NCI-H2196 treated with DMSO at 0.1 percent for 48 hours (cell line): ENCODE measurements around the gene NKIRAS1.

Experiments
- DNase-seq: peaks from one replicate; lab custom pipeline; 2025; ENCODE audit not compliant: unreplicated experiment; lab: John Stamatoyannopoulos, UW

NKIRAS1 gene

DNA sequence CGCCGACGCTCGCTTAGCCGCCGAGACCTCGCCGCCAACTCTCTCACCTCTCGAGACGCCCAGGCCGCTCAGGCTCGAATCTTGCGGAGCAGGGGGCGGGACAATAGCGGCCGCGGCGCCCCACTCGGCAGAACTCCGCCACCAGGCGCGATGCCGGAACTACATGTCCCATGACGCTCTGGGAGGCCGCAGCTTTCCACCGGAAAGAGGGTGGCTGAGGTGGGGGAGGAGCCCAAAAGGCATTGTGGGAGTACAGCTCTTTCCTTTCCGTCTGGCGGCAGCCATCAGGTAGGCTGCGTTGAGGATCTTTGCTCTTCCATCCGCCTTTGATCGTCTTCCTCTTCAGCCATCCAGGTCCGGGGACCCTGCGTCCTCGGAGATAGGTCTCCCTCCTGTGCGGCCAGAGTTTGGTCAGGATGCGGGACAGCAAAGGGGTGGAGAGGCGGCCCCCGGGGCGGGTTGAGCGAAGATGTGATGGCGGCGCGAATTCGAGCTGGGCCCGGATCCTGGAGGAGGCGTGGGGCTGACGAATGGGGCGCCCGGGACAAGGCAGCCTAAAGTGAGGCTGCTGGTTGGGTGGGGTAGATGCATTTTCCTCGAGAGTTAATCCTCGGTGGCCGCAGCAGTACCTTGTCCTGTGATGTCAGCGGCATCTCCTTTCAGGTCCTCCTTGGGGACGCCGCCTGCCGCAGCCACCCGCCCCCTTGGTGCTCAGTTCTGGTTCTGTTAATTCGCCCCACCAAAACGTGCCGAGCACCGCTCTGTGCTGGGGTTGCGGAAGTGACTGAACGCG is at the start of gene NKIRAS1, which contains the start of gene RPL15:
TSS of gene NKIRAS1 (minus strand) at position 105 of the 793 bp plus-strand sequence. CDS start 6,086 bp downstream, outside the sequence.
TSS of gene RPL15 (plus strand) at position 247 of the 793 bp plus-strand sequence. CDS start 728 bp downstream, outside the sequence.
- peak; percentile 60 for DNase-seq

GRCh38 chr3:23966328-23966727 is 49.5 kb upstream of the NKIRAS1 start:
- DNase-seq = no peak

- no peak for DNase-seq
Measured at GRCh38 chr3:23964537-23965235, 47.9 kb upstream of the NKIRAS1 start.

- DNase-seq = no peak
Measured at GRCh38 chr3:23961913-23962312, 45.1 kb upstream of the NKIRAS1 start.

- DNase-seq = no peak
Measured at GRCh38 chr3:23961066-23961465, 44.3 kb upstream of the NKIRAS1 start.

- DNase-seq = no peak
Measured at GRCh38 chr3:23960649-23961048, 43.9 kb upstream of the NKIRAS1 start.

DNA sequence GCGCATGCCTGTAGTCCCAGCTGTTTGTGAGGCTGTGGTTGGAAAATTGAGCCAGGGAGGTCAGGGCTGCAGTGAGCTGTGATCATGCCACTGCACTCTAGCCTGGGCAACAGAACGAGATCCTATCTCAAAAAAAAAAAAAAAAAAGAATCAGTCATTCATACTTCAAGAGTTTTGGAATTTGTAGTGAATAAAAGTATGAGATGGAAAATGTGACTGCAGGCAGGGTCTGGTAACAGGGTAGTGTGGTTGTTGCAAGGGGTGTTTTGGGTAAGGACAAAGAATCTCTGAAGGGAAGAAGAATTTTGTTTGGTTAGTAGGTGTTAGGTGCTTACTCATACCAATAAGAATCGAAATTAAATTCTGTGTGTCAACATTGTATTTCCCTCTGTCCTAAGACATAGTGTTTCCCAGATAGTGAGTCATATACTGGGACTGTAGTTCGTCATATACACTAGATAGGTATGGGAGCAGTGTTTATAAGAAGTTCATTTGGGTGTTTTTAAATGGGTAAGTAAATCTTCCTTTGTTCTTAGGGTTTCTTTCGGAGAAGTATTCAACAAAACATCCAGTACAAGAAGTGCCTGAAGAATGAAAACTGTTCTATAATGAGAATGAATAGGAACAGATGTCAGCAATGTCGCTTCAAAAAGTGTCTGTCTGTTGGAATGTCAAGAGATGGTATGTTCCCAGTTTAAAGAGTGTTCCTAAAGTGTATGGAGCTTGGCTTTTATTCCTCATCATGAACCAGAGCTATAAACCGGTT is 42.5 kb upstream of the NKIRAS1 start:
- no peak for DNase-seq

DNA sequence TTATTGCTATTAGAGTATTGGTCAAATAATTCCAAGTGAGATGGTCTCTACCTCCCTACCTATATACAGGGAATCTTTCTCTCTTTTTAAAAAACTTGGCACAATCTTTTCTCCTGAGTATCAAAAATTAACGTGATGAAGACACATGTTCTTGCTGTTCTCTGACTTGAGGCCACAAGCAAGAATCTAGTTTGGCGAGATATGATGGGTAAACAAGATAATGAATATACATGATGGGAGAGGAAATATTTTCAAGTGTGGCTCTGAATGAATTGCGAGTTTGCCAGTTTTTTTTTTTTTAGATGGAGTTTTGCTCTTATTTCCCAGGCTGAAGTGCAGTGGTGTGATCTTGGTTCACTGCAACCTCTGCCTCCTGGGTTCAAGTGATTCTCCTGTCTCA is 39.9 kb upstream of the NKIRAS1 start:
- no peak for DNase-seq

- no peak for DNase-seq
Measured at GRCh38 chr3:23954144-23954543, 37.4 kb upstream of the NKIRAS1 start.

GRCh38 chr3:23953523-23953922 is 36.7 kb upstream of the NKIRAS1 start:
- DNase-seq = no peak

GRCh38 chr3:23952646-23953045 is 35.9 kb upstream of the NKIRAS1 start:
- no peak for DNase-seq

- DNase-seq = no peak
Measured at GRCh38 chr3:23950293-23950692, 33.5 kb upstream of the NKIRAS1 start.

GRCh38 chr3:23949784-23950183 is 33.0 kb upstream of the NKIRAS1 start:
- no peak for DNase-seq

GRCh38 chr3:23948761-23949160 is 32.0 kb upstream of the NKIRAS1 start:
- no peak for DNase-seq

DNA sequence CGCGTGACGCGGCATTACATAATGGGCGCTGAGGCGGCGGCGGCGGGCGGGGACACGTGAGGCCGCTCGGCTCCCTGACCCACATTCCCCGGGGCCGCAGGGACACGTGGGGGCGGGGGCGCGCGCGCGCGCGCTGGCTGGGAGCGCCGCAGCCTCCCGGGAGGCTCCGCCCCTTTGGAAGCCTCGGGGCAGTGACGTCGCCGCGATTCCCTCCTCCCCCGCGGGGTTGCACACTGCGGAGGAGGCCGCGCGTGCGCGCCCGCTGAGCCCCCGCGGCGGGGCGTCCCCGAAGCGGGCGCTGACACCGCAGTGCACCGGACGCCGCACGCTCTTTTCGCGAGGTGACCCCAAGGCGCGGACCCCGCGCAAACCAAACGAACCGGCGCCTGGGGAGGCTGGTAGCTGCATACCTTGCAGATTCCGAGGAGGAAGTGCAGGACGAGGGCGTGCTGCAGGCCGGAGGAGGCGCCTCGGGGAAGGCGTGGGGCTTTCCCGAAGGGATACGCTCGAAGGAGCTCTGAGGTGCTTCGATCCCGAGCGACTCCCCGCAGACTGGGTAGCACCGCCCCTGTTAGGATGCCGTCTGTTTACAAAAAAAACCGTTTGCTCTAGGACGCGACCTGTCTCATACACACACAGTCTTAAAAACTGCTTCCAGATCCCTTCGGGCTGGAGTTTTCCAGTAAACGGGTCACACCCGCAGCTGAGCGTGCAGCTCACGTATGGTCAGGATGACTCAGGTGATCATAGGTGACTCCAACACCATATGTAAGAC is 29.3 kb upstream of the NKIRAS1 start:
- peak; percentile 64 for DNase-seq

DNA sequence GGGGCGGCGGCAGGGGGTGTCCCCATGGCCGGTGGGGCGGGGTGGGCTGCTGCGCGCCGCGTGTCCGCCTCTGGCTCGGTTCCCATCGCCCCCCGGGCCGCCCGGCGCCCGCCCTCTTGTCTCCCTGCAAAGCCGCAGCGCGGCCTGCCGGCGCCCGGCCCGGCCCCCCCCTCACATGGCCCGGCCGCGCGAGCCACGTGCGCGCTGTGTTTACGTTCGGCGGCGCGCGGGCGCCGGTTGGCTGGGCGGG is 28.8 kb upstream of the NKIRAS1 start:
- no peak for DNase-seq

- peak; percentile 42 for DNase-seq
Measured at GRCh38 chr3:23944861-23945662, 28.3 kb upstream of the NKIRAS1 start, which contains the start of gene NR1D2. TSS of gene NR1D2 (plus strand) at chr3:23945286. CDS start at chr3:23945579, 293 bp downstream.

DNA sequence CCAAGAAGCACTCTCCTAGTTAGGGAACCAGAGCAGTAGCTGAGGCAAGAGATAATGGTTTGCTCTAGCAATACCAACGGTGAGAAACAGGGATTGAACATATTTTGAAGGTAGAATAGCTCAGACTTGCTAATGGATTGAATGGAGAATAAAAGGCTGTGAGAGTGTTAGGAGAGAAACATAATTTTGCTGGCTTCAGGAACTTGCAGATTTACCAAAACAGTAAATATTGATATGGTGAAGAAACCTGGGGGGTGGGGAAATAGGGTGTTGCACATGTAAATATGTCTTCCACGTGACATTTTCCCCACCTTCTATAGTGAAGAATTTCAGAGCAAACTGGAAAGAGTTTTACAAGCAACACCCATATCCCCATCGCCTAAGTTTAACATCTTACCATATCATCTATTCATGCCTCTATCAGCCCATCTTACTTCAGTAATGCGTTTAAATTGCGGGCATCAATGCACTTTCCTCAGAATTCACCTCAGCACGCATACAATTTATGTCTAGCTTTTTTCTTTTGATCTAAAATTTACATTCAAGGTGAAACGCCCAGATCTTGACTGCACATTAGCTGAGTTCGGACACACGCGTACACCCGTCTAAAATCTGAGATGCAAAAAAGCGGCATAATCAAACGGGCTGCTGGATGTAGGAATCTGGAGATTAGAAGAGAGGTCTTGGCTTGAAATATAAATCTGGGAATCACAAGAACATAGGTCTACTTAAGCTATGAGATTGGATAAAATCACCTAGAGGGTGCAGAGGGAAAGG is 27.4 kb upstream of the NKIRAS1 start:
- no peak for DNase-seq

DNA sequence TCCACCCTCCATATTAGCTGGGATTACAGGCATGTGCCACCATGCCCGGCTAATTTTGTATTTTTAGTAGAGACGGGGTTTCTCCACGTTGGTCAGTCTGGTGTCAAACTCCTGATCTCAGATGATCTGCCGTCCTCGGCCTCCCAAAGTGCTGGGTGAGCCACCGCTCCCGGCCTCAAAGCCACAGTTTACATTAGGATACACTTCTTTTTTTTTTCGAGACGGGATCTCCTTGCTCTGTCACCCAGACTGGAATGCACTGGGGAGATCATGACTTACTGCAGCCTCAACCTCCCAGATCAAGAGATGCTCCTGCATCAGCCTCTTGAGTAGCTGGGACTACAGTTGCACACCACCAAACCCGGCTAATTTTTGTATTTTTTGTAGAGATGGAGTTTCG is 25.8 kb upstream of the NKIRAS1 start:
- no peak for DNase-seq
